ENCODE results near the gene ZNF735.
"Not testable (repeated sequence)": the region's sequence is repeated elsewhere in the genome, so short reads cannot be mapped to it uniquely, and the experiment has no call there.

Gene ZNF735

GRCh38 chr7:64223366-64223765 lies 16.4 kb downstream of the ZNF735 start:
- H3K9me3 Mint-ChIP-seq, result peaks cover 60% of the 10 kb centered on the region
- H3K4me3 Mint-ChIP-seq, result no peak overlapping the region
- no peak overlapping the region for H3K27ac Mint-ChIP-seq
- no peak for DNase-seq
- peaks cover 5% of the 10 kb centered on the region for H3K36me3 Mint-ChIP-seq (ENCODE audit: low read depth)
- H3K27me3 Mint-ChIP-seq, result no peaks in the 10 kb centered on the region
- ATAC-seq, result no peak
- H3K4me1 Mint-ChIP-seq, result no peaks in the 10 kb centered on the region

DNA sequence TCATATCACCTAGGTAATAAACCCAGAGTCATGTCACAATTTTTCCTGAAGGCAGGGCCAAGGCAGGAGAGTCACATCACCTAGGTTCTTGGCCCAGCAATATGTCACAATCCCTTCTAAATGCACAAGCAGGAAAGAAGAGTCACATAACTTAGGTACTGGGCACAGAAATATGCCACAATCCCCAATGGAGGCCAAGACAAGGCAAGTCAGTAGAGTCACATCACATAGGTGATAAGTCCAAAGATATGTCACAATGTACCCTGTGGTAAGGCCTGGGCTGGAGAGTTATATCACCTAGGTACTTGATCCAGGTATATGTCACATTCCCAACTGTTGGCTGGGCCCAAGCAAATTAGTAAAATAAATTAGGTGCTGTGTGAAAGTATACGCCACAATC lies 21.2 kb downstream of the ZNF735 start, which contains the start of gene ZNF679:
TSS of gene ZNF679 (plus strand) at position 301 of the 400 bp plus-strand sequence. CDS start 20,644 bp downstream, outside the sequence.
- not testable (repeated sequence) for ATAC-seq
- H3K9me3 Mint-ChIP-seq, result peaks cover 44% of the 10 kb centered on the region

DNA sequence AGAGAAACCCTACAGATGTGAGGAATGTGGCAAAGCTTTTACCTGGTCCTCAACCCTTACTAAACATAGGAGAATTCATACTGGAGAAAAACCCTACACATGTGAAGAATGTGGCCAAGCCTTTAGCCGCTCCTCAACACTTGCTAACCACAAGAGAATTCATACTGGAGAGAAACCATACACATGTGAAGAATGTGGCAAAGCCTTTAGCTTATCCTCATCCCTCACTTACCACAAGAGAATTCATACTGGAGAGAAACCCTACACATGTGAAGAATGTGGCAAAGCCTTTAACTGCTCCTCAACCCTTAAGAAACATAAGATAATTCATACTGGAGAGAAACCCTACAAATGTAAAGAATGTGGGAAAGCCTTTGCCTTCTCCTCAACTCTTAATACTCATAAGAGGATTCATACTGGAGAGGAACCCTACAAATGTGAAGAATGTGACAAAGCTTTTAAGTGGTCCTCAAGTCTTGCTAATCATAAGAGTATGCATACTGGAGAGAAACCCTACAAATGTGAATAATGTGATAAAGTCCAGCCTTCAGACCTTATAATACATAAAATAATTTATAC lies 59.4 kb downstream of the ZNF735 start:
- no peak for DNase-seq
- no peaks in the 10 kb centered on the region for H3K4me1 Mint-ChIP-seq
- peaks cover 46% of the 10 kb centered on the region for H3K9me3 Mint-ChIP-seq
- no peaks in the 10 kb centered on the region for H3K27me3 Mint-ChIP-seq
- H3K27ac Mint-ChIP-seq, result no peak overlapping the region
- H3K4me3 Mint-ChIP-seq, result no peak overlapping the region
- ATAC-seq, result no peak
- peaks cover 7% of the 10 kb centered on the region for H3K36me3 Mint-ChIP-seq (ENCODE audit: low read depth)

More for the DNA sequence above, 21.2 kb downstream of the ZNF735 start, which contains the start of gene ZNF679:
- H3K4me3 Mint-ChIP-seq; H3K27me3 Mint-ChIP-seq; H3K36me3 Mint-ChIP-seq (ENCODE audit: low read depth); DNase-seq; H3K4me1 Mint-ChIP-seq; H3K27ac Mint-ChIP-seq: not testable (repeated sequence)

All from activated naive CD8-positive, alpha-beta T cell treated with anti-CD3 and anti-CD28 coated beads, Interleukin-2, amount 50 U/mL, for 24 hours (primary cell).